HG02623 (cell line): ENCODE measurements around the gene HHAT.

Experiments used
- ATAC-seq: cut with Tn5 transposase; IDR thresholded peaks from one replicate; pipeline ENCODE4 v1.9.1; 2021; ENCODE audit warnings: moderate library complexity; ENCODE audit not compliant: unreplicated experiment

Gene HHAT

DNA sequence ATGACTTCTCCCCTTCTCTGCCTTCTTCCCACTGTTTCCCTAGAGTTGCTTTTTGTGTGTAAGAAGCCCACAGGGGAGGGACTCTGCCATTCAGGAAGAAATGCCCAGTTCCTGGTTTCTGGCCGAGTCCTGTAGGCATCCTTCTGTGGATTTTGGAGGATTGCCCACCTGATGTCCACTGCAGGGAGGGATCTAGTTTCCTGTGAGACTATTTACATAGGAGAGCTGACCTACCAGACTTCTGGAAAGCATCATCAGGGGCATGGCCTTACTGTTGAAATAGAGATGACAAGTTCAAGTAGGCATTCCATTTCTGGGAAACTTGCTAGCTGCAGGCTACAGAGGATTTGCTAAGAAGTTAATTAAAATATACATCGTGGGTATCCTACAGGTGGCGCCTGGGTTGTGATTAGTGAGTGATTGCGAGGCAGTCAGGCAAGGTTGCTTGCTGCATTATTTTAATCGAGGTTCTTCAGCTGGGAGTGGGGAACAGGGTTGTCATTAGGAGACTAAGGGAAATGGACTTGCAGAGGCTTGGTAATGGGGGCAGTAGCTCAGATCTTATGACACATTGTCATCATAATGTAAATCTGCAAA, 148.7 kb downstream of the HHAT start:
- no peak for ATAC-seq

DNA sequence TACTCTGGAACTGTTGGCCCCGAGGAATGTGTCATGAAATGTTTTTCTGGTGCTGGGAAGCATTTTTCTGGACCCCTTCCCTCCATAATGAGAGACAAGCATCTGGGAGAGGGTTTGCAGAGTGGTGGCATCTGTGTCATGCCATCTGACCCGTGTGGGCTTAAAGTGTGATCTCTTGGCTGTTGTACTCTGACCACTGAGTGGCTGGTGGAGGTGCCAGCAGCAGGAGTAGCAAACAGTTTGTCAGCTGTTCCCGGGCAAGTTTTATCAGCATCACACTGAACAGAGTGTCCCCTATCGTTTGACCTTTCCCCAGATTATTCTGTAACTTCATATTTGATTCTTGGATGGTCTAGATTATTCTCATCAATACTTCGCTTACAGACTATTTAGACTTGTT, 150.1 kb downstream of the HHAT start:
- no peak for ATAC-seq

- no peak for ATAC-seq
Measured at GRCh38 chr1:210482491-210482890, 153.8 kb downstream of the HHAT start.

GRCh38 chr1:210482945-210483617, 154.4 kb downstream of the HHAT start:
- ATAC-seq: no peak

DNA sequence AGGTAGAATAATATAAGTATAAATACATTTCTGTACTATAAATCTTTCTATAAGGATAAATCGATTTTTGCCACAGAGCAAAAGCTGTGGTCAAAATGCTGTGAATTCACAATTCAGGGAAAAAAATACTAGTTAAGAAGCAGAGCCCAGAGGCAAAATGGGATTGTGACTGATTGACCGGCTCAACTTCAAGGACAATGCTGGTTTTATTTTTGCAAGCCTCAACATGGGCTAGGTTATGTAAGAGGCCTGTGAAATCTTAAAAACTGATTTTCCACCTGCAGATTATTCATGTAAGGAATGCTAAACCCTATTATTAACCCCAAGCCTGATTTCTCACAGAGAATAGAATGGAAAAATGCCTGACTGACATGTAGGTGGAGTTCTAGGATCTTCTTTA, 155.1 kb downstream of the HHAT start:
- ATAC-seq: no peak

DNA sequence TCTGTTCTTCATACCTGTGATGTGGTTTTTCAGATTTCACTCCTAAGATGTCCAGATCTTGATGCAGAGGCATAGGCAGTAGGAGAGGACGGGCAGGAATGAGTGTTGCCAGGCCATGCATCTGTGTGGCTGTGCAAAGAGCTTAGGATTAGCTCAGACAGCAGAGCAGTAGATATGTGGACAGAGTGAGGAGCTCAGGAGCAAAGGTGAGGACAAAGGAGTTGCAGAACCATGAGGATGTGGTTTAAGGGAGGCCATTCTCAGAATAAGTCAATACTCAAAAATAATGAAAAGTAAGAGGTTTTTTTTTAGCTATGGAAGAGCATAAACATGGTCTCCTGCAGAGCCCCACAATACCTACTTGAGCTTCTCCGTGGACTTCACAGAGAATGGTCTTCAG, 158.3 kb downstream of the HHAT start:
- ATAC-seq: no peak

- no peak for ATAC-seq
Measured at GRCh38 chr1:210489491-210489890, 160.8 kb downstream of the HHAT start.

DNA sequence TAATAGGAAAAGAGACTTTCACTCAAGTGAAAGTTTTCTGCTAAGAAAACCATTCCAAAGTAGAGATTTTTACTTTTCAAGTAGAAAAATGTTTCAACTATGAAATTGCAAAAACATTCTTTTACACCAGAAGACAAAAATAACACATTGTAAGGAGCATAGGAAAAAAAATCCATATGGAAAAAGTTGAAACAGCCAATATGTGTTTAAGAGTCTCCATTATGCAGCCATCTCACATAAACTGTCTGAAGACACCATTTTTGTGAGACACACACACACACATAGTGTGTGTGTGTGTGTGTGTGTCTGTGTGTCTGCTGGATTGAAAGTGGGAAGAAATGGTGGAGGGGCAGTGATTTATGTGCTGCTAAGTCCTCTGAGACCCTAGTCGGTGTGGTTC, 162.1 kb downstream of the HHAT start:
- no peak for ATAC-seq

DNA sequence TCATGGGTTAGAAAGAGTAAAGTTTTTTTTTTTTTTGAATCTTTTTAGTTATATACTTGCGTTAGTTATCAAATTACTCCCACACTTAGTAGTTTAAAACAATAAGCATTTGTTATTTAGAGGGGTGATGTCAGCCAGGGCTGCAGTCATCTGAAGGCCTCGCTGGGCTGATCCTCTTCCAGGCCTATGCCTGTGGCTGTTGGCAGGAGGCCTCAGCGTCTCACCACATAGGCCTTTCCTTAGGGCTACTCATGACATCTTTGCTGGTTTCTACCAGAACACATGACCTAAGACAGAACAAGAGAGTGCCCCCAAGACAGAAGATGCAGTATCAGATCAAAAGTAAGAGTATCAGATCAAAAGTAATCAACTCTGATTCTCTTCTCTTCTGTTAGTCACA, 167.4 kb downstream of the HHAT start:
- no peak for ATAC-seq

- no peak for ATAC-seq
Measured at GRCh38 chr1:210499956-210500355, 171.3 kb downstream of the HHAT start.

GRCh38 chr1:210500831-210501230, 172.1 kb downstream of the HHAT start:
- ATAC-seq: no peak

DNA sequence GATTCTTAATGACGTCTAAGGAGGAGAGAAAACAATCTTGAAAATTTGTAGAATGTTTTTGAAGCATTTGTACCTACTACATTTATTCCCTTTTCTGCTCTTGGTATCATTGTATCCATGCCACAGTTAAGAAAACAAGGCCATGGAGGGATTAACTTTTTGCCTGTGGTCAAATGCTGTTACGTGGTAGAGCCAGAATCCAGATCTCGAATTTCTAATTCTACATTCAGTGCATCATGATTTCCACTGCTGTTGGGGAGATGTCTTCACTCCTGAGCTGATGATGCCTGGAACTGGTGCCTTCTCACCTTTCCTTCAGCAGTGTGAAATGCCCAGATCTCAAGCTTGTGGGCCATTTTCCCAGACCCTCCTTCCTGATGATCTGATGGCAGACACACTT, 175.6 kb downstream of the HHAT start:
- ATAC-seq: no peak

- ATAC-seq: no peak
Measured at GRCh38 chr1:210505601-210506496, 177.1 kb downstream of the HHAT start.

DNA sequence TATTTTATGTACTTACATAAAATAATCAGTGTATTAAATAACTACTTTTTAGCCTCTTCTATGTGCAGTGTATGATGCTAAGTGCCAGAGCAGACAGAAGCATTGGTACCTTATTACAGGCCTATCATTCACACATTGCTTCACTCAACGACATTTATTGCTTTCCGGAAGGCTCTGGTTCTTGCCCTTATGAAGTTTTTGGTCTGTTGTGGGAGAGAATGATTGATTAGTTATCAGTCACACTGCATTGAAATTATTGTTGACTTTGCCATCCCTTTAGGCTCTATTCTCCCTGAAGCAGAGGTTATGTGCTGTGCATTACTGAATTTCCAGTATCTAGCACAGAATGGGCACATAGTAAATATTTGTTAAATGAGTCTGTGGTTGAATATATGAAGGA, 178.0 kb downstream of the HHAT start:
- ATAC-seq: no peak

GRCh38 chr1:210516092-210516656, 187.5 kb downstream of the HHAT start:
- no peak for ATAC-seq

GRCh38 chr1:210516697-210517459, 188.2 kb downstream of the HHAT start:
- no peak for ATAC-seq

DNA sequence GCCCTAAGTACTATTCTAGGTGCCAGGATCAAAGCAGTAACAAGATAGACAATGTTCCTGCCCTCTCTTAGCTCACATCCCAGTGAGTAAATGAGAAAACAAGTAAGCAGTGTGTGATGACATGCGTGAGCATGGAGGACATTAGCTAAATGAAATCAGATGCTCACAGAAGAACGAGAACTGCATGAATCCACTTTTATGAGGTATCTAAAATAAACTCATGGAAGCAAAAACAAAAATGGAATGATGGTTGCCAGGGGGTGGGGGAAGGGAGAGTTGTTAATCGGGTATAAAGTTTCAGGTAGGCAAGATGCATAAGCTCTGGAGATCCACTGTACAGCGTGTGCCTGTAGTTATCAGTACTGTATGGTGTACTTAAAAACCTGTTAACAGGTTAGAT, 195.1 kb downstream of the HHAT start:
- no peak for ATAC-seq

GRCh38 chr1:210525716-210526454, 197.2 kb downstream of the HHAT start:
- ATAC-seq: no peak

- ATAC-seq: no peak
Measured at GRCh38 chr1:210527091-210527490, 198.4 kb downstream of the HHAT start.
